Colonic mucosa (tissue), 4 donors: Measurements from ENCODE around the gene BICDL2. TPM values are rescaled to one million over a fixed set of nuclear protein-coding genes. Genes with fewer than 3 reads are reported as not detected.
A peak's percentile ranks its signal among the peaks of the same experiment; 100 is the strongest.

Experiments used
- DNase-seq: peaks from one replicate; pipeline ENCODE4 v3.0.0-alpha.2; 2020
- H3K27ac ChIP-seq: fragments of 200-600 bp; one replicate; pipeline ENCODE4 v1.8.0; 2021
- H3K27me3 ChIP-seq: fragments of 200-600 bp; one replicate; pipeline ENCODE4 v1.8.0; 2021
- H3K36me3 ChIP-seq: fragments of 200-600 bp; one replicate; pipeline ENCODE4 v1.8.0; 2021
- H3K4me1 ChIP-seq: fragments of 200-600 bp; one replicate; pipeline ENCODE4 v1.8.0; 2021; ENCODE audit warnings: mild to moderate bottlenecking
- H3K4me3 ChIP-seq: fragments of 200-600 bp; one replicate; pipeline ENCODE4 v1.8.0; 2021
- H3K9ac ChIP-seq, 2 donors: one replicate each; pipeline ENCODE4 v1.7.0; 2013; ENCODE audit warnings: control low read depth in 2 of 2, low read depth in 2 of 2, low read length in 2 of 2
- H3K9me3 ChIP-seq: fragments of 200-600 bp; one replicate; pipeline ENCODE4 v1.8.0; 2021
- CTCF ChIP-seq: fragments of 200-600 bp; IDR thresholded peaks from one replicate; pipeline ENCODE4 v1.8.0; 2022; ENCODE audit warnings: antibody characterized with exemption, mild to moderate bottlenecking
- intact Hi-C: fragments of 100-400 bp; cut with DNase I; formaldehyde crosslinking; loops from one replicate; pipeline ENCODE4 v1.14.1; 2022
- total RNA-seq, 2 donors: library from RNA; stranded (reverse); fragmentation: NEBNext Ultra II Directional in 1 of 2; extraction: Animal tissue kit (Norgen Biotek cat#: 25700) in 1 of 2; gene quantifications; one replicate each; pipeline ENCODE4 v1.2.1, GENCODE V29; 2021
- donor health status: healthy.
- donor health status: DM: no; HTN: no; CAD: no.
- donor health status: DM: no; HTN: no; CAD: no.

Gene BICDL2
- total RNA-seq, 2 donors from 2014 or later, result 56.6 to 83.9 TPM

- Histone ChIP-seq H3K9ac (peak overlapping the region; percentile 70 to 75), H3K27me3 (no peaks in the 10 kb centered on the region), H3K4me3 (peak overlapping the region; percentile 51), H3K4me1 (peaks cover 20% of the 10 kb centered on the region), H3K27ac (peak overlapping the region; percentile 96), H3K9me3 (no peaks in the 10 kb centered on the region), H3K36me3 (no peaks in the 10 kb centered on the region)
- intact Hi-C loops, result no loop called here
- DNase-seq, result no peak
- TF ChIP-seq CTCF, result no peak
Measured at GRCh38 chr16:3022684-3023414, 13.9 kb downstream of the BICDL2 start.

- Histone ChIP-seq H3K36me3 (no peaks in the 10 kb centered on the region), H3K9me3 (no peaks in the 10 kb centered on the region), H3K4me3 (peak overlapping the region; percentile 79), H3K4me1 (peaks cover 18% of the 10 kb centered on the region), H3K9ac (peak overlapping the region; percentile 55 to 96), H3K27me3 (no peaks in the 10 kb centered on the region), H3K27ac (peak overlapping the region; percentile 96)
- TF ChIP-seq CTCF, result no peak
- intact Hi-C loops, result no loop called here
- DNase-seq, result peak; percentile 88
Measured at GRCh38 chr16:3022208-3022683, 14.5 kb downstream of the BICDL2 start.

- intact Hi-C loops, result no loop called here
- H3K27ac ChIP-seq, result peak overlapping the region; percentile 96
- no peaks in the 10 kb centered on the region for H3K9me3 ChIP-seq
- H3K36me3 ChIP-seq, result no peaks in the 10 kb centered on the region
- H3K27me3 ChIP-seq, result no peaks in the 10 kb centered on the region
- TF ChIP-seq CTCF, result no peak
- H3K9ac ChIP-seq, result peak overlapping the region; percentile 83 to 96
- peaks cover 18% of the 10 kb centered on the region for H3K4me1 ChIP-seq
- H3K4me3 ChIP-seq, result peak overlapping the region; percentile 79
- DNase-seq, result peak; percentile 90
Measured at GRCh38 chr16:3021449-3022207, 15.1 kb downstream of the BICDL2 start.

- Histone ChIP-seq H3K9ac (peak overlapping the region; percentile 83 to 96), H3K4me1 (peaks cover 18% of the 10 kb centered on the region), H3K9me3 (no peaks in the 10 kb centered on the region), H3K36me3 (no peaks in the 10 kb centered on the region), H3K27me3 (no peaks in the 10 kb centered on the region), H3K4me3 (peak overlapping the region; percentile 79), H3K27ac (peak overlapping the region; percentile 96)
- intact Hi-C loops, result no loop called here
- peak; percentile 79 for DNase-seq
- TF ChIP-seq CTCF, result no peak
Measured at GRCh38 chr16:3020604-3021448, 15.9 kb downstream of the BICDL2 start.

- H3K4me3 ChIP-seq, result peak within 1 kb of the TSS; percentile 79
- H3K9me3 ChIP-seq, result no peaks in the 10 kb centered on the region
- peaks cover 18% of the 10 kb centered on the region for H3K4me1 ChIP-seq
- TF ChIP-seq CTCF, result no peak
- no peaks in the 10 kb centered on the region for H3K27me3 ChIP-seq
- intact Hi-C loops, result no loop called here
- peak; percentile 86 for DNase-seq
- H3K9ac ChIP-seq, result peak within 1 kb of the TSS; percentile 83 to 96
- no peaks in the 10 kb centered on the region for H3K36me3 ChIP-seq
- H3K27ac ChIP-seq, result peak within 1 kb of the TSS; percentile 96
Measured at GRCh38 chr16:3020247-3020603, 16.5 kb downstream of the BICDL2 start, which contains the start of gene TNFRSF12A. TNFRSF12A (plus strand) TSS chr16:3020368; CDS start chr16:3020398, 30 bp downstream.
